PC-3 (cell line): ENCODE data around the gene LRRC49.

Experiments
- CTCF ChIP-seq: fragments of 300-600 bp; sonication (generic); conservative IDR thresholded peaks from 2 replicates; pipeline ENCODE4 v1.5.1; 2017; ENCODE audit warnings: antibody characterized with exemption, low read depth, mild to moderate bottlenecking, low read length
- EZH2 ChIP-seq: fragments of 300-600 bp; sonication (generic); IDR thresholded peaks from one replicate; pipeline ENCODE4 v1.6.1; 2017; ENCODE audit warnings: antibody characterized with exemption, mild to moderate bottlenecking, low read length; ENCODE audit not compliant: unreplicated experiment
- EZH2phosphoT487 ChIP-seq: fragments of 300-600 bp; sonication (generic); IDR thresholded peaks from 2 replicates; pipeline ENCODE4 v1.6.1; 2018; ENCODE audit warnings: mild to moderate bottlenecking, antibody characterized with exemption, low read length, borderline replicate concordance

- no peak for TF ChIP-seq CTCF
- no peak for TF ChIP-seq EZH2
- no peak for TF ChIP-seq EZH2phosphoT487
Measured at GRCh38 chr15:70859998-70860397, 32.6 kb upstream of the LRRC49 start.
